ENCODE data around the gene FSTL3. TPM values are rescaled to one million over a fixed set of nuclear protein-coding genes. Genes with fewer than 3 reads are reported as not detected.
A peak's percentile ranks its signal among the peaks of the same experiment; 100 is the strongest.
"Not testable (repeated sequence)": the region's sequence is repeated elsewhere in the genome, so short reads cannot be mapped to it uniquely, and the experiment has no call there.

The FSTL3 gene
- 43.3 and 51.7 TPM in 2 replicates for total RNA-seq (2014; rRNA removed; shearing (Covaris generic))
- 131 and 171 TPM in 2 replicates for polyA plus RNA-seq (2014; cell fraction: nucleus; rRNA removed)

DNA sequence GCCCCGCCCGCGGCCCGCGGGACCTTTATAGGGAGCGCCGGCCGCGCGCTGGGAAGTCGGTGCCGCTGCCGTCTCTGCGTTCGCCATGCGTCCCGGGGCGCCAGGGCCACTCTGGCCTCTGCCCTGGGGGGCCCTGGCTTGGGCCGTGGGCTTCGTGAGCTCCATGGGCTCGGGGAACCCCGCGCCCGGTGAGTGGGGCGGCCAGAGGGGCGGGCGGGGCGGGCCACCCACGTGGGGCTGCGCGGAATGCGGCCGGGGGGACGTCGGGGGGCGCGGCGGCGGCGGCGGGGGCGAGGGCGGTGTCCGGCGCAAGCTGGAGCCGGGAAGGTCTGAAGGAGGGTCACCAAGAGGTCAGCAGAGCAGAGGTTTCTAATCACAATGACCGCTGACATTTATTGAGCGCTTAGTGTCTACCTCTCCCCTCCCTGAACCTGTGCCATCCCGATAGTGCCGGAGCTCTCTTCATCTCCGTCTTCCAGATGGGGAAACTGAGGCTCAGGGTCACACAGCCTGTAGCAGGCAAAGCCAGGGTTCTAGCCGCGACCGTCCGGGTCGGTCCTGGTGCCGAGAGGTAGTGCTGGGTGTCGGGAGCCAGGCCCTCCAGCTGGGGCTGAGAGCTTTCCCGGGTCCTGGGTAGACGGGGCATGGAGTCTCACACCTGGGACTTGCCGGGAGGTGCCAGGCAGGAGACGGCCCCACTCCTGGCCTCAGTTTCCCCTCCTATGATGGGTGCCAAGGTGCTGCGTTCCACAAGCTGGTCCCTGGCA is at the start of gene FSTL3:
FSTL3 (plus strand) TSS at position 54 of the 767 bp plus-strand sequence; CDS start at position 86, 32 bp downstream.
- no peak for DNase-seq (ENCODE audit: extremely low read depth, low read depth)

- not testable (repeated sequence) for DNase-seq (ENCODE audit: extremely low read depth, low read depth)
Observed at GRCh38 chr19:626566-626965, 49.6 kb upstream of the FSTL3 start.

- DNase-seq (ENCODE audit: extremely low read depth, low read depth), result no peak
Observed at GRCh38 chr19:628168-628567, 48.0 kb upstream of the FSTL3 start.

GRCh38 chr19:629515-629914 is 46.7 kb upstream of the FSTL3 start:
- not testable (repeated sequence) for DNase-seq (ENCODE audit: extremely low read depth, low read depth)

DNA sequence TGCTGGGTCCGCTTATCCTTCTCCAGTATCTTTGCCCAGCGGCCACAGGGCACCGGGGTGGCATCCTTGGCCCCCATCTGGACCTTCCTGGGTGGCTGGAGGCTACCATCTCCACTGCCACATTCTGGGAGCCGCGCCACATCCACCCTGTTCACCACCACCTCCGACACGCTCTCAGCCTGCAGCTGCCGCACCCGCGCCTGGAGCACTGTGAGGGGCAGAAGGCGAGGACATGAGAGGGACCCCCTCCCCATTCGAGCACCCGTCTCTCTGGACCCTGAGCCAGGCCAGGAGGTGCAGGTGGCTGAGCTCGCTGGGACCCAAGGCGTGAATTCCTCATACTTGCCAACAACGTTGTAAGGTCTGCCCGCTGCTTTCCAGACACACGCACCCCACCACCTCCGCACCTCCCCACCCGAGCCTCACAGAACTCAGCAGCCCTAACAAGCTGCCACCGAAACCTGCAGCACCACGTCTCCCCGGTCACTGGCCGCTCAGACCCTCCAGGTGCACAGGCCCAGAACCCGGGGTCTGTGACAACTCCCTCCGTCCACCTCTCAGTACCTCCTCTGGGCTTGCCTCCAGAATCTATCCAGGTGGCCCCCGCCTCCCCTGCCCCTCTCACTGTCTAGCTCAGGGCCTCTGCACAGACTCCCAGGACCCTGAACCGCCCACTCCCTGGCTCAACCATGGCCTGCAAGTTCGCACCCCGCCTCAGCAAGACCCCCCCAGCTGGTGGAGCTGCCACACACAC is 46.1 kb upstream of the FSTL3 start:
- no peak for DNase-seq (ENCODE audit: extremely low read depth, low read depth)

DNA sequence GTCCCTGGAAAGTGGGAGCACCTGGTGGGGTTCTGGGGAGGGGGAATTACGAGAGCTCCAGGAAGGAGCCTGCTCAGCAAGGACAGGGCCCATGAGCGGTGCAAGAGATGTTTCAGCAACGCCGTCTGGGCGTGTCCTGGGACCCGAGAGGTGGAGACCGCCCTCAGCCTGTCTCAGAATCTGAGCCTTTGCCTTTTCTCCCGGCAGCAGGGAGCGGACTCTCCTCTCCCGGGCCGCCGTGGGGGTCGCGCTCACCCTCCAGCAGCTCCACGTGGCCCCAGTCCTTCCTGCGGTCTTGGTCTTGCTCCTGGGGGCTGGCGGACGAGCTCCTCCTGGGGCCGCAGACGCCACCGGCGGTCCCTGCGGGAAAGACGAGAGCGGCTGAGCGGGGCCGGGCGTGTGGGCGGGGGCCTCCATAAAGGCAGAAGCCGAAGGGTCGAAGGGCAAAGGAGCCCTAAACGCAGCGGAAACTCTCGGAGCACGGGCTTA is 43.6 kb upstream of the FSTL3 start:
- DNase-seq (ENCODE audit: extremely low read depth, low read depth), result peak; percentile 28

GRCh38 chr19:633068-633785 is 43.0 kb upstream of the FSTL3 start, which contains the start of gene POLRMT:
TSS of gene POLRMT (minus strand) at chr19:633537. CDS start at chr19:633512, 25 bp downstream.
- peak; percentile 95 for DNase-seq (ENCODE audit: extremely low read depth, low read depth)

DNA sequence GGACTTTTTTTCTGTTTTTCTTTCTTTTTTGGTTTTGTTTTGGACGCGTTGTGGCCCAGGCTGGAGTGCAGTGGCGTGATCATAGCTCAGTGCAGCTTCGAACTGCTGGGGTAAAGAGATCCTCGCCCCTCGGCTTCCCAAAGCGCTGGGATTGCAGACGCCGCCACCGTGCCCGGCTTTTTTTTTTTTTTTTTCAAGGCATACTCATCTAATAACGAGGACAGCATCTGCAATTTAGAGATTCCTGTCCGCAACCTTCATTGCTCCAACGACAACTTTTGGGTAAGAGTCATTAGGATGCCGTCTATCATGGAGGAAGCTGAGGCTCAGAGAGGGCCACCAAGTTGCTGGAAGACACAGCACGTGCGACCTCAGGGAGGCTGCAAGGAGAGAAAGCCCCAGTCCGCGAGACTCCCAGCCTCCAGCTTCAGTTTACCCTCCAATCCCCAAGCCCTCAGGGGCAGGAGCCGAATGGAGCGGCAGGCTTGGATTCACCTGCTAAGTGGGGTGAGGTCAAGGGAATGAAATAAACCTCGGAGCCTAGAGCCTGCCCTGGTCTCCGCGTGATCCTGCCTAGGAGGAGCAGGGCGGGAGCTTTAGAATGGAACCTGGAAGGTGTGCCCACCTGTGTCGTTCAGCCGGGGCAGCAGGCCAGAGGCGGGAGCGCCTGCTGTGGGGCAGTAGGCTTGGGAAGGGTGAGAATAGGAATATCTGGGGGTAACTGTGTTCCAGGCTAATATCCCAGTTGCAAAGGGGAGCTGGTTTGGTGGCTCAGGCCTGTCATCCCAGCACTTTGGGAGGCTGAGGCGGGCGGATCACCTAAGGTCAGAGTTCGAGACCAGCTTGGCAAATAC is 42.2 kb upstream of the FSTL3 start:
- DNase-seq (ENCODE audit: extremely low read depth, low read depth), result no peak

DNA sequence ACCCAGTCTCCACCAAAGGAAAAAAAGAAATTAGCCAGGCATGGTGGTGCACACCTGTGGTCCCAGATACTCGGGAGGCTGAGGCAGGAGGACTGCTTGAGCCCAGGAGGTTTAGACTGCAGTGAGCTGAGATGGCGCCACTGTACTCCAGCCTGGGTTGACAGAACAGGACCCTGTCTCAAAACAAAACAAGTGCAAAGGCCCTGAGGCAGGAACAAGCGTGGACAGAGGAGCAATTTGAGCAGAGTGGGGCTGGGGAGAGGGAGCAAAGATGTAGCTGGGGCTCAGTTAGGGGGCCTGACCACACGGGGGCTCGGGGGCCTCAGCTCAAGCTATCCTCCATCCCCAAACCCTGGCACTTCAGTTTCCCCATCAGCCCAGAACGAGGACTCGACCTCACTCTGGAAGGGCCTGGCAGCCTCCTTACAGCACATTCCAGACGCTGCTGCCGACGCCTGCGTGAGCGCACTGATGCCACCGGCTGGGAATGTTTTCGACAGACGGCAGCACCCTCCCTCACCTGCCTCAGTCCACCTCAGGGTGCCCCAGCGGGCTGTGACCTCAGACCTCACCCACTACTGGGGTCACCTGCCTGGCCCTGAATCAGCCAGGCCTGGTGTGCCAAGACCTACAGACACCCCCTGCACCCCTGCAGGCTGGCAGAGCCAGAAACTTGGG is 41.1 kb upstream of the FSTL3 start:
- no peak for DNase-seq (ENCODE audit: extremely low read depth, low read depth)

- DNase-seq (ENCODE audit: extremely low read depth, low read depth), result no peak
Observed at GRCh38 chr19:638906-639252, 37.3 kb upstream of the FSTL3 start.

- DNase-seq (ENCODE audit: extremely low read depth, low read depth), result peak; percentile 80
Observed at GRCh38 chr19:639253-640160, 36.7 kb upstream of the FSTL3 start, which contains the start of gene FGF22. TSS of gene FGF22 (plus strand) at chr19:639879. CDS start at chr19:639926, 47 bp downstream.

- DNase-seq (ENCODE audit: extremely low read depth, low read depth), result no peak
Observed at GRCh38 chr19:640161-640558, 36.0 kb upstream of the FSTL3 start.

DNA sequence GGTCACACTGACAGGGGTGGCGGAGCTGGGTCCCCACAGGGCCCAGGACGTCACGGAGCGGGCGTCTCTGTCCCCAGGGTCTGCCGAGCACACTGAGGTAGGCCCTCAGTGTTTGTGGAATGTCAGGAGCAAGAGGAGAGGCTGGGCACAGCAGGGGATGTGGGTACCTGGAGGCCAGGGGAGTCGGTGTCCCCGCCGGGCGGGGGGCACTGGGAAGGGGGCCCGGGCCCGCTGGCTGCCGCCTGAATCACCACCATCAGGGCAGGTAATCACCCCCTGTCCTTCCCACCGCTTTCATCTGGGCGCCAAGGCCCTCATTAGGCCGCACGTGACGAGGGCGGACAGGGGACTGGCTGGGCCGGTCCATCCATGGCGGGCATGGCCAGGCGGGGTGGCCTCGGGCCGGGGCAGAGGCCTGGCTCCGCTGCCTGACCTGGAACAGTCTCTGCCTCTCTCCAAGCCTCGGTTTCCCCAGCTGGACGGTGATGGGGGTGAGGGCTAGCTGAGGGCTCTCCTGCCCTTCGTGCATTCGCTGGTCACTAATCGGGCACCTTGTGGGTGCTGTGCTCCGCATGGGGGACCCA is 35.5 kb upstream of the FSTL3 start:
- no peak for DNase-seq (ENCODE audit: extremely low read depth, low read depth)

GRCh38 chr19:641702-642101 is 34.5 kb upstream of the FSTL3 start:
- no peak for DNase-seq (ENCODE audit: extremely low read depth, low read depth)

GRCh38 chr19:642767-643727 is 33.1 kb upstream of the FSTL3 start:
- DNase-seq (ENCODE audit: extremely low read depth, low read depth), result no peak

DNA sequence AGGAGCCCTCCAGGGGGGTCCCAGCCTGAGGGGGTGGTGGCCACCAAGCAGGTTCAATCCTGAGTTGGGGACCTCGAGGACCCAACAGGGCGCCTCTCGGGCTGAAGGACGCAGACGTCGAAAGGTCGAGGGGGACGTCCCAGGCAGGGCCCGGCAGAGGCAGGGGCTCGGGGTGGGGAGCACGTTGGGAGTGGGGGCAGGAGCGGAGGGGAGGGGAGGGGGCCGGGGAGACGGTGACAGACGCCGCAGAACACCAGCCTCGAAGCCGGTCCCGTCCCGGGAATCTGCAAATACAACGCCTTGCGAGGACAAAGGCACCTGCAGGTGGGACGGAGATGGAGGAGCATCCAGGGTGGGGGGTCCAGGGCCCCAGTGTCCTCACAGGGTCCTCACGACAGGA is 32.5 kb upstream of the FSTL3 start:
- no peak for DNase-seq (ENCODE audit: extremely low read depth, low read depth)

DNA sequence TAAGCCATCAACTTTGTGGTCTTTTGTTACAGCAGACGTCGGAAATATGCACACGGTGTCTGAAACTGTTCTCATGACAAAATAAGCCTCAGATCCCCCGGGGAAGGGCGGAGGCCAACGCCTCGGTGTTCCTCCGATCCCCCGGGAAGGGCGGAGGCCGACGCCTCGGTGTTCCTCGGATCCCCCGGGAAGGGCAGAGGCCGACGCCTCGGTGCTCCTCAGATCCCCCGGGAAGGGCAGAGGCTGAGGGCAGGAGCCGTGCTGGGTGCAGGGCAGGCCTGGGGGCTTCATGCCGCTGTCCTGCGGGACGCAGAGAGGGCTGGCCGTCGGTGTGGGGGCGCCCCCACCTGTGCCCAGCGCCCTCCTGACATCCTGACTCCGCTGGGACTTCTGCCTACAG is 31.8 kb upstream of the FSTL3 start:
- DNase-seq (ENCODE audit: extremely low read depth, low read depth), result no peak

Measured in NCI-H460 (cell line).